GM10248 (cell line): ENCODE results near the gene SNX12.
"Not testable (repeated sequence)": the region's sequence is repeated elsewhere in the genome, so short reads cannot be mapped to it uniquely, and the experiment has no call there.

ENCODE experiments used
- CTCF ChIA-PET: fragments of 300-600 bp; sonication (Branson Sonifier 250); formaldehyde crosslinking; extraction: SDS; loops from one replicate; lab custom pipeline; 2021; ENCODE audit warnings: antibody characterized with exemption; lab: Yijun Ruan, JAX
- POLR2A ChIA-PET: fragments of 350-650 bp; sonication (Branson Sonifier 250); formaldehyde crosslinking; extraction: SDS; loops from one replicate; lab custom pipeline; 2020; ENCODE audit warnings: antibody characterized with exemption; lab: Yijun Ruan, JAX
- DNase-seq: peaks from one replicate; pipeline ENCODE4 v3.0.0; 2012; ENCODE audit errors: extremely low spot score
- TF ChIP-seq, protein P1 (sequence below): IDR thresholded peaks from 2 replicates; pipeline ENCODE4 v1.5.1; 2012; ENCODE audit warnings: mild to moderate bottlenecking, low read depth; ENCODE audit errors: extremely low read depth, missing control alignments, control extremely low read depth

Gene SNX12

GRCh38 chrX:71056867-71057266, 11.3 kb downstream of the SNX12 start:
- TF ChIP-seq, protein P1, sequence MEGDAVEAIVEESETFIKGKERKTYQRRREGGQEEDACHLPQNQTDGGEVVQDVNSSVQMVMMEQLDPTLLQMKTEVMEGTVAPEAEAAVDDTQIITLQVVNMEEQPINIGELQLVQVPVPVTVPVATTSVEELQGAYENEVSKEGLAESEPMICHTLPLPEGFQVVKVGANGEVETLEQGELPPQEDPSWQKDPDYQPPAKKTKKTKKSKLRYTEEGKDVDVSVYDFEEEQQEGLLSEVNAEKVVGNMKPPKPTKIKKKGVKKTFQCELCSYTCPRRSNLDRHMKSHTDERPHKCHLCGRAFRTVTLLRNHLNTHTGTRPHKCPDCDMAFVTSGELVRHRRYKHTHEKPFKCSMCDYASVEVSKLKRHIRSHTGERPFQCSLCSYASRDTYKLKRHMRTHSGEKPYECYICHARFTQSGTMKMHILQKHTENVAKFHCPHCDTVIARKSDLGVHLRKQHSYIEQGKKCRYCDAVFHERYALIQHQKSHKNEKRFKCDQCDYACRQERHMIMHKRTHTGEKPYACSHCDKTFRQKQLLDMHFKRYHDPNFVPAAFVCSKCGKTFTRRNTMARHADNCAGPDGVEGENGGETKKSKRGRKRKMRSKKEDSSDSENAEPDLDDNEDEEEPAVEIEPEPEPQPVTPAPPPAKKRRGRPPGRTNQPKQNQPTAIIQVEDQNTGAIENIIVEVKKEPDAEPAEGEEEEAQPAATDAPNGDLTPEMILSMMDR, result no peak
- ChIA-PET CTCF (no interaction called here), POLR2A (no interaction called here)
- DNase-seq, result no peak

DNA sequence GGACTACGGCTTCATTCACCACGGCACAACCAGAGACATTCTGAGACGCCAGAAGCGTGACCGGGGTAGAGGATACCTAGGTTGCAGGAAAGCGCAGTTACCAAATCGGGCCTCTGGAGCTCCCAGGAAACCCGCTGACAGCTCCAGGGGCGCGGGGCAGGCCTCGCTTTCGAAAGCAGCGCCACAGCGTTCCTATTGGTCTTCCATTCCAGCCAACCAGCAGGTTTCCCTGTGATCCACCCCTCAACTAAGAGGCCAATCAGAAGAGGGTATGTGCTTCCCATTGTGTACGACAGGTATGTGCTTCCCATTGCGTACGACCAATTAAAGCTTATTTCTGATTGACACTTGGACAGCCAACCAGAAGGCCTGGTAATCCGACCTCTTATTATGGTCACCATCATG, 14.9 kb downstream of the SNX12 start:
- peak; percentile 78 for DNase-seq
- ChIA-PET CTCF (no interaction called here), POLR2A (no interaction called here)
- TF ChIP-seq, protein P1, result no peak

DNA sequence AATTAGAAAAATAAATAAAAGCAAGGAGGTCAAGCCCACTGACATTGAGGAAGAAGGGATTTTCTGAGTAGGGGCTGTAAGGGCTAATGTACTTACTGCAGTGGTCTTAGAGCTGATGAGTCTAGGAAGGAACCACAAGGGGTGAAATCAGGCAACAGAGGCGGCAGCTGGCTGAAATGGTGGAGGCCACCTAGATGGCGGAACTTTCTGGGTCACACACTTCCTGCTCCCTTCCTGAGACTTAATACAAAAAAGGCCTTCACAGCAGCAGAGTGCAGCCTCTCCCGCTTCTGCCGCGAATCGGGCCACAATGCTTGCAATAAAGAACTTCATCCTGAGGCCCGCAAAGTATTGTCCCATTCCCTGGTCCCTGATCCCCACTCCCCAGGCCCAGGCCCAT, 15.4 kb downstream of the SNX12 start:
- ChIA-PET CTCF (no interaction called here), POLR2A (no interaction called here)
- DNase-seq, result peak; percentile 38
- TF ChIP-seq, protein P1, result no peak

- CTCF ChIA-PET, DNase-seq, POLR2A ChIA-PET: not testable (repeated sequence)
Measured at GRCh38 chrX:71047891-71048290, 20.2 kb downstream of the SNX12 start.

DNA sequence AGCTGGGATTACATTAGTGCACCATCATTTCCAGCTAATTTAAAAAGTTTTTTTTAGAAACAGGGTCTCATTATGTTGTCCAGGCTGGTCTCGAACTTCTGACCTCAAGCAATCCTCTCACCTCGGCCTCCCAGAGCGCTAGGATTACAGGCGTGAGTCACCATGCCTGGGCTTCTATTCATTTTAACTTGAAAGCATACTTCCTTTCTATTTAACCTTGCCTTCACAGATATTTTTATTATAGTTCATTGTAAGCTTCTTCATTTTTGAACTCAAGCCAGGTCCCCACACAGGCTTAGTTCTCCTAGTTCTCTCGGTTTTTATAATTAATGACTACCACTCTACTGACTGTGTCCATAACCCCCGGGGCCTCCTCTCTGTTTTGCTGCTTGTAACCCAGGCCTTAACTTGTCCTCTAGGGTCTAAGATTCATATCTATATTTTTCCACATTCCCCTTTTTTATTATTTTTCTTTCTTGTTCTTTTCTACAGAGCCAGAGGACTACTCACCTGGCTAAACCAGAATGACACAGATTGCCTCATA, 50.7 kb downstream of the SNX12 start:
- ChIA-PET CTCF (interaction anchor here (1.0 kb wide), 1 partner anchor 10 kb away, joined by 3 read pairs; no protein-coding TSS in a partner anchor), POLR2A (no interaction called here)

More for the DNA sequence above, 50.7 kb downstream of the SNX12 start:
- TF ChIP-seq, protein P1, result no peak
- no peak for DNase-seq
